ENCODE results near the gene CDC42BPG.

- TF ChIP-seq GATA2 (IDR thresholded peaks at IDR 0.05; ENCODE audit: low read depth, low read length): no peak
- no peak for TF ChIP-seq GATA3 (IDR thresholded peaks at IDR 0.05; ENCODE audit: low read depth, low read length)
Measured at GRCh38 chr11:64884019-64884418, 39.6 kb upstream of the CDC42BPG start.

All from SH-SY5Y (cell line).